HG02571 (cell line): ENCODE data around the gene IGHMBP2.
"Not testable (repeated sequence)": the region's sequence is repeated elsewhere in the genome, so short reads cannot be mapped to it uniquely, and the experiment has no call there.

Experiments used
- ATAC-seq: cut with Tn5 transposase; IDR thresholded peaks from one replicate; pipeline ENCODE4 v1.9.1; 2021; ENCODE audit warnings: mild to moderate bottlenecking, moderate library complexity; ENCODE audit not compliant: unreplicated experiment

IGHMBP2 gene

DNA sequence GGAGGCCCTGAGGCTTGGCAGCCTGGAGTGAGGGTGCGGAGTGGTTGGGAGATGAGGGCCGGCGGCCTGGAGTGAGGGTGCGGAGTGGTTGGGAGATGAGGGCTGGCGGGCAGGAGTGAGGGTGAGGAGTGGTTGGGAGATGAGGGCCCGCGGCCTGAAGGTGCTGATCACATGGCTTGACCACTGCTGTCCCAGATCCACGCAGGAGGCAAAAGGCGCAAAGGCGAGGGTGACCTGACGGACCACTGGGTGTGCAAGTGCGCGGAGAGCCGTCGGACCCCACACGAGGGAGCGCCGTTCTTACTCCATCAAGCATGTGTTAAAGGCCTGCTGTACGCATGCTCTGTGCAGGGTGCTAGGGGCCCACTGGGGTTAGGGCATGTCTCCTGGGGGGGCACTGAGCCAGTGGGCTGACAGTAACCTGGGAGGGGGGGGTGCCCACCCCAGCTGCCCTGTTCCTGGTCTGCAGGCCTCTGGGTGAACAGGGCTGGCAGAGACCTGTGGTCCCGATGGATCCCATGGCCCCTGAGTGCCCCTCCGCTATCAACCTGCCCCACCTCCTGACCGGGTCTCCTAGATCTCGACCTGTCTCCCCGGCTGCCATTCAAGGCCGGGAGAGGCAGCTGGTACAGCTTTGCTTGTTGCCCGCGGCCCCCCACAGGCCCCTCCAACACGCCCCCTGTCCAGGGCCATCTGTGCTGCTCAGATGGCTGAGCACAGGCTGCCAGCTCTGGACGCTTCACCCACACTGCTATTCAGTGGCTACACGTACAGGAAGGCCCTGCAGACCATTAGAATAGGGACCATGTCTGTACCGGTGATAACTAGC, 56.0 kb downstream of the IGHMBP2 start:
- no peak for ATAC-seq

DNA sequence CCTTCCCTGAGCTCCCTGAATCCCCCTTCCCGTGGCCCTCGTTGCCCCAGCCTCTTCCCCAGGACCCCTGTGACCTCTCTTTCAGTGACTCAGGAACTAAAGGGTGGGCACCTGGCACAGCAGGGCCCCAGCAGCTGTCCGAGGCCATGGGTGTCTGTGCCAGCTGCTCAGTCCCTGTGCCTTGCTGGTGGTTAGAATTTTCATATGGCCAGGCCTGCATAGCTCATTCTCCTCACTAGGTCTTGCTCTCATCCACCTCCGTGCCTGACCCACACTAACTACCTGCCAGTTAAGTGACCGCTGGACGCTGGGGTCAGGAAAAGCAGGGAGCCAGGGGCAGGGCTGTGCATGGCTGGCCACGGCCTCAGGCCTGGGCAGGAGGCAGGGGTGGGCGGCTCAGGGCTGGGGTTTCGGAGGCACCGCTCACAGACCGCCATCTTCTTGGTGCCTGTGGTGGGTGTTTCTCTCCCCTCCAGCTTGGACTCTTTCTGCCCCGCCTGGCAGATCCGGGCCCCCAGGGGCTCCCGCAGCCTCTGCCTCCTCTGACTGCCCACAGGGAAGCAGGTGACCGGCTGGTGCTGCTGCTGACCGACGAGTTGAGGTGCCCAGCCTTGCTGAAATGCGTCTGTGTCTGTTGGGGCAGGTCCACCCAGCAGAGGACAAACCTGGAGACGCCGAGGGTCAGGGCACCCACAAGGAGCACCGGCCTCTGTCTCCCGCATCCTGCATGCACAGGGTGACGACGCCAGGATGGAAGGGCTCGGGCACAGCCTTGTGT, 56.8 kb downstream of the IGHMBP2 start:
- ATAC-seq = no peak

DNA sequence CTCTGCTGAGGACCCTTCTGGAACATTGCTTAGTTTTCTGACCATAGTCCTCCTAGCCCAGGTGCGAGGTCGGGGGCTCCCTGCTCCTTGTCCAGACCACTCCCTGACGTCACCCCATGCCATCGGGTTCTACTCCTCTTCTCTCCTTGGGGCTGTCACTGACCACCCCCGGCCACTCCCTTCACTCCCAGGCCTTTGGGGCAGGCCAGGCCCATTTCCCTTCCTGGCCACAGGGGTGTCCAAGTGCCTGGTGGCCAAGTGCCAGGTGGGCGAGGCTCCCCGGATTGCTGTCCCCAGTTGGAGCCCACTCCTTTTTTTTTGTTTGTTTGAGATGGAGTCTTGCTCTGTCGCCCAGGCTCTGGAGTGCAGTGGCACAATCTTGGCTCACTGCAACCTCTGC, 57.6 kb downstream of the IGHMBP2 start:
- no peak for ATAC-seq

DNA sequence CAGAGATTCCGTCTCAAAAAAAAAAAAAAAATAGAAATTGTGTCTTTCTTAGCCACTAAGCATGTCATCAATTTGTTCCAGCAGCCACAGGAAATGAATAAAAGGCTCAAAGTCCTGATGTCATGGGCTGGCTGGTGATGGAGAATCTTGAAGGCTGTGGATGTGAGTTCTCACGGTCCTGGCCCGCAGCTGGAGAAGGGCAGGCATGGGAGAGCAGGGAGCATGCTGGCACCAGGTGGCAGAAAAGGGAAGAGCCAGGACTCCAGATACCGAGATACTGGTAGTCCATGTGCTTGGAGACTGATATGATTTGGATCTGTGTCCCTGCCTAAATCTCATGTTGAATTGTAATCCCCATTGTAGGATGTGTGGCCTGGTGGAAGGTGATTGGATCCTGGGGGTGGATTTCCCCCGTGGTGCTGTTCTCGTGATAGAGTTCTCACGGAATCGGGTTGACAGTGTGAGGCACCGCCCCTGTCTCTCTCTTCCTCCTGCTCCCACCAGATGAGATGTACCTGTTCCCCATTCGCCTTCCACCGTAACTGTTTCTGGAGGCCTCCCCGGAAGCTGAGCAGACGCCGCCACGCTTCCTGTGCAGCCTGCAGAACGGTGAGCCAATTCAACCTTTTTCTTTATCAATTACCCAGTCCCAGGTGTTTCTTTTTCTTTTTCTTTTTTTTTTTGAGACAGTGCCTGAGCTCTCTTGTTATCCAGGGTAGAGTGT, 59.0 kb downstream of the IGHMBP2 start:
- ATAC-seq = no peak

DNA sequence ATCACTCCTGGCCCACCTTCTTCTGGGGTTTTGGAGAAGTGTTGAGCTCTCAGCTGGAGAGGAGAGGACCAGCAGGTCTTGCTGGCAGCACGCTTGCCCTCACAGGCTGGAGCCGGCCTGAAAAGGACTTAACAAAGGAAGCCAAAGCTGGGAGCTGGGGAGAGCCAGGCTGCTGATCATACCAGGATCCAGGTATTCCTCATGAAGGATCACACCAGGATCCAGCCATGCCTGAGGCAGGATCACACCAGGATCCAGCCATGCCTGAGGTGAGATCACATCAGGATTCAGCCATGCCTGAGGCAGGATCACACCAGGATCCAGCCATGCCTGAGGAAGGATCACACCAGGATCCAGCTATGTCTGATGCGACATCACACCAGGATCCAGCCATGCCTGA, 60.1 kb downstream of the IGHMBP2 start:
- ATAC-seq = no peak

DNA sequence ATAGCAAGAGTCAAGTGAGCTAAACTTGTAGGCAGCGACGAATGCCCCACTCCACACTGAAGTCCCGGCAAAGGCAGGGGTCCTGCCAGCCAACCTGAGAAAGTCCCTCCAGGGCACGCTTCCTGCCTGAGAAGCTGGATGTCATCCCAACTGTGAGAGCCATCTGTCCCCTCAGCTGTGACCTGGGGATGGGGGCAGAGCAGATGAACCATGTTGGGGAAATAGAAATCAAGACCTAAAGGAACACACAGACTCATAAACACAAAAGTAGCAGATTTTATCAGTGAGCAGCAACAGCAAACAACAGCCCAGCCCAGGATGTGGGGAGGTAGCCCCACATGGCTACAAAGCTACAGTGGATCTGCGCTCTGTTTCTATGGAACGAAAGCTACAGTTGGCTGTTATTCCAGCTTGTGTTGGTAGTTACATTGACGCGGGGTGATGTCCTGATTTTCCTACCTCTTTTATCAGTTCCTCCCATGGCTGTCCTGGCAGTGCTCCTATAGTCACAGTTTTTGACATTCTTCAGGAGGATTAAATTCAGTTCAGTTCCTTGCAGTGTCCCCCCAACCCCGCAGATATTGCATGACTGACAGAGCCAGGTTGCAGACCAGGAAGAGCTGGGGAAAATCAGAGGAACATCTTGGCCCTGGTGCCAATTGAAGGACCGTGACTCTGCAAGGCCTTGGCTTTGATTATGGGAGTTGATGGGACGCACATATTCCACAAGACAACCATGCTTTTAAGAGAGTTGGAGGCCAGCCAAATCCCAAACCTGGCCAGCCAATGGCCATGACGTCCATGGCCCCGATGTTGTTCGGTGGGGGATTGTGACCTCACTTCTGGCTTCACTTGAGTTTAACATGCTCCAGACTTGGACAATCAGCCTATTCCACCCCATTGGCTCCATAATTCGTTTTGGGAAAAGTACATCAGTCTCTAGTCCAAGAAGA, 62.5 kb downstream of the IGHMBP2 start:
- no peak for ATAC-seq

DNA sequence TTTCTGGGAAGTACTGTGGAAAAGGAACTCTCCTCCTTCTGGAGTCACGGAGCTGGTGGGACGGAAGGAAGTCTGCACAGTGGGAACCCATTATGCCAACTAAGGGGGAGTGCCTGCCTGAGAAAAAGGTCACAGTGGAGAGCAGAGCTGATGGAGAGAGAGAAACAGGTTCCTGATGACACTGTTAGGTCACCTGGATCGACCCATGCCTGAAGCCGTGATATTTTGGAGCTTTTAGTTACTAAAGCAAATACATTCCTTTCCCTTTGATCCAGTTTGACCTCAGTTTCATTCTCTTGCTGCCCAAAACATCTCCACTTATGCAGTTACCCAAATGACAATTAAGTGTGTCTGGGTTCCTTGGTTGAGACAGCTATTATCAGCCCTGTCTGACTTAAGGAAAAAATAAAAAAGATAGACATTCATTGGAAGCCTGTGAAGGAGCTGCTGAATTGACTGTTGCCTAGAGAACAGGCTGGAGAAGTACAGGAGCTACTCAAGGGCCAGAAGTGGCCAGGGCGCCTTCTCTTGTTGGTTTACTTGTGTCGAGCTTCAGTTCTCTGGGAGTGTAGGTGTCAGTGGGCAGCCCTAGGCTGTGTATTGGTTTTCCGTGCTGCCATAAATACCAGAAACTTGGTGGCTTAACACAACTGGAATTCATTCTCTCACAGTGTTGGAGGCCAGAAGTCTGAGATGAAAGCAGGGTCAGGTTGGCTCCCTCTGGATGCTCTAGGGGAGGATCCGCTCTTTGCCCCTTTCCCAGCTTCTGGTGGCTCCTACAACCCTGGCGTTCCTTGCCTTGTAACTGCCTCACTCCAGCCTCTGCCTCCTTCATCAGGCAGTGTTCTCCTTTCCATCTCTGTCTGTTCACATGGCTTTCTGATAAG, 63.4 kb downstream of the IGHMBP2 start:
- ATAC-seq = no peak

DNA sequence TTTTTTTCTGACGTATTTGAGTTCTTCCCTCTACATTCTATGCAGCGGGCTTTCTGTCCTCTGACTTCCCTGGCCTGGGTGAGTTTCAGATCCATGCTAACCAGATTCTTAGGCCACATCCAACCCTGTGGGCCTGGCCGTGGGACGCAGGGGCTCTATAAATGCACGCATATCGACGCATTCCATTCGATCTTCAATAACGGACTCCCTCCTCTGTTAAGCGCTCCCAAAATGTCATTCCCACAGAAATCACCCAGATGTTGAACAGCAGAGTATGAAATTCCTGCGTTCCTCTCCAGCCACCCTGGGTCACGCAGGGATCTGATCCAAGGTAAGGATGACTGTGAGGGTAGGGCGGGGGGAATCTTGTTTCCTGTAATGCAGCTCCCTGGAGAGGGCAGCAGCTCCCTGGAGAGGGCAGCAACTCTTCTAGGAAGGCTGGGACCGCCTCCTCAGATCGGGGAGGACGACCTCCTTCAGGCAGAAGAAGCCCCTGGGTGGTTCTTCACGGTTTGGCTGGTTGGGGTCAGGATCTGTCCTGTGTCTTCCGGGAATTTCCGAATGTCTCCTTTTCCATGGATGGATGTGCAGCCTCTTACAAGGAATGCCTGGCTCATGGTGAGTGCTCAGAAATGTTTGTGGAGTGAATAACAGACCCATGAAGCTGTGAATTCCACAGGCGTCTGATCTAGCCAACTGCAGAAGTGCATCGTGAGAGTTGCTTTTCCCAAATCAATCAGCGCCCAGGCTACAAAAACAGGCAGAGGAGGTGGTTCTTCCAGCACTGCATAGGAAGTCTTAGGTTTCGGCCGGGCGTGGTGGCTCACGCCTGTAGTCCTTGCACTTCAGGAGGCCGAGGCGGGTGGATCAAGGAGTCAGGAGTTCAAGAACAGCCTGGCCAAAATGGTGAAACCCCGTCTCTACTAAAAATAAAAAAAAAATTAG, 64.9 kb downstream of the IGHMBP2 start:
- no peak for ATAC-seq

DNA sequence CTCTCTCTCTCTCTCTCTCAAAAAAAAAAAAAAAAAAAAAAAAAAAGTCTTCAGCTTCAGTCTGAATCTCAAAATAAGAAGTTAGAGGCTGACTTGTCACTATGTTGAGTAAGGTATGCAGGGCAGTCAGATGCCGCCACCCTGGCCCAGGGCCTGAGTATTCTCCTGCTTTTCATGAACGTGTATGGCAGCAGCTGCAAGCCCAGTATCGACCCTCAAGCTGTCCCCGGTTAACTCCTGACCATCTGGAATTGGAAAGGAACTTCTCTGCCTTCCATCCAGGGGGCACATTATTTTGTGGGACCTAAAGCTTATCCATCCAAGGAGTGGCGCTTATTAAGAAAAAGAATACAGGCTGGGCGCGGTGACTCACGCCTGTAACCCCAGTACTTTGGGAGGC, 65.7 kb downstream of the IGHMBP2 start:
- no peak for ATAC-seq

DNA sequence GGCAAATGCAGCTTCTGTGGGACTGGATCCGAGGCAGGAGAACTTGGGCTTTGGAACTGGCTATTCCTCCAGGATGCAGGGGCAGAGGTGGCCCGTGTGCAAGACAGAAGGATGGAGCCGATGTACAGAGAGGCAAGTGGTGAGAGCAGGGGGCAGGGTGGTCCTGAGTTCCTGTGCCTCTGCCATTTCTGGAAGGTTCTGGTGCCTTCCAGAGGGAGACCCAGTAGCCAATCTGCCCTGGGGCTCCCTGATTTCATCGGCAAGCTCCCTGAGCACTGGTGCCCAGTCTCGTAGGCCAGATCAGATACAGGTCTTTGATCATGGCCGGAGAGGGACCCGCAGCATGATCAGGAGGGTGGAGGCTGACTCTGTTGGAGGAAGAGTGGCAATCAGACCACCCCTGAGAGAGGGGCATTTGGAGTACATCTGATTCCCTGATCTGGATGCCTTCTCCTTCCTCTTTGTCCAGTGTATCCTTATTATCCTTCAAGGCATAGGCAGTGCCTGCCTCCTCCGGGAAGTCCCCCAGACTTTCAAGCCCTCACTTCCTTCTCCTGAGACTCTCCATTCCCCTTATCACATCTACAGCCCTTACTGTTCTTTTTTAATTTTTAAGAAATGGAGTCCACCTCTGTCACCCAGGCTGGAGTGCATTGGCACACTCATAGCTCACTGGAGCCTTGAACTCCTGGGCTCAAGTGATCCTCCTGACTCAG, 67.4 kb downstream of the IGHMBP2 start:
- no peak for ATAC-seq

DNA sequence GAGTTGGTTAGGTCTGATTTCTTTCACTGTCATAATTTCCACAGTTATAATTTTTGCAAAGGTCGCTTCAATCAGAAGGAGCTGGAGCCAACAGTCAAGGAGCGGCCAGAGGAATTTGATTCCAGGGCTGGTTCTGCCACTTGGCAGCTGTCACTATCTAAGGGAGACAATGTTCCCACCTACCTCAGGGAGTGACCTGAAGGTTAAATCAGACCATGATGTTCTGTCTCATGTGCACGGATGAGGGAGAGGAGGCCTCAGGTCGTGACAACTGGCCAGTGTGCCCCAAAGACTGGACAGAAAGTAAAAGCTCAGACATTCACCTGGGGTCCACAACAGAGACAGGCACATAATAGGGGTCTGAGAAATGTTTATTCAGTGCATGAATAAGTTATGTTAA, 69.5 kb downstream of the IGHMBP2 start:
- no peak for ATAC-seq

DNA sequence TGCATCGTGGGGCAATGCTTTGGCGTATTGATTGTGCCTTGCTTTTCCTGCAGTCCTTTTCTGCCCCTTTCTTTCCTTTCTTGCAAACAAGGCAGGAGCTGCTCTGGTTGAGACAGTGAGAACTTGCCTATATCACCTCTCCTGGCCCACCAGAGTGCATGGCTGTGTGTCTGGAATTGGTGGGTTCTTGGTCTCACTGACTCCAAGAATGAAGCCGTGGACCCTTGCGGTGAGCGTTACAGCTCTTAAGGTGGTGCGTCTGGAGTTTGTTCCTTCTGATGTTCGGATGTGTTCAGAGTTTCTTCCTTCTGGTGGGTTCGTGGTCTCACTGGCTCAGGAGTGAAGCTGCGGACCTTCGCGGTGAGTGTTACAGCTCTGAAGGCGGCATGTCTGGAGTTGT, 70.0 kb downstream of the IGHMBP2 start:
- ATAC-seq = not testable (repeated sequence)

DNA sequence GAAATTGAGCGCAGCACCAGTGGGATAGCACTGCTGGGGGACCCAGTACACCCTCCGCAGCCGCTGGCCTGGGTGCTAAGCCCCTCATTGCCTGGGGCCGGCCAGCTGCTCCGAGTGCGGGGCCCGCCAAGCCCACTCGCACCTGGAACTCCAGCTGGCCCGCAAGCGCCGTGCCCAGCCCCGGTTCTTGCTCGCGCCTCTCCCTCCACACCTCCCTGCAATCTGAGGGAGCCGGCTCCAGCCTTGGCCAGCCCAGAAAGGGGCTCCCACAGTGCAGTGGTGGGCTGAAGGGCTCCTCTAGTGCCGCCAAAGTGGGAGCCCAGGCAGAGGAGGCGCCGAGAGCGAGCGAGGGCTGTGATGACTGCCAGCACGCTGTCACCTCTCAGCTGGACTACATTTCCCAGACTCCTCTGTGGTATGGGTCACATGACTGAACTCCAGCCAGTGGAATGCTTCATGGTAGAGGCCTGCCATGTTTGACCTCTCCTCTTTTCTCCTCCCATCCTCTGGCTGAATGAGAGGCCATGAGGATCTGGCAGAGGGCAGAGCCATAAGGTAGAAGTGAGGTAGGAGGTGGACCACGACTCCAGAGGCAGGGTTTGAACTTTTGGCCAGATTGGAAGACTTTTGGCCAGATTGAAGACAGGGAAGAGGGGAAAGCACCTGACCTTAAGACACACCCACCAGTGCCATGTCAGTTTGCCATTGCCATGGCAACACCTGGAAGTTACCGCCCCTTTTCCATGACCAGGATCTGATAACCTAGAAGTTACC, 70.9 kb downstream of the IGHMBP2 start:
- ATAC-seq = no peak

DNA sequence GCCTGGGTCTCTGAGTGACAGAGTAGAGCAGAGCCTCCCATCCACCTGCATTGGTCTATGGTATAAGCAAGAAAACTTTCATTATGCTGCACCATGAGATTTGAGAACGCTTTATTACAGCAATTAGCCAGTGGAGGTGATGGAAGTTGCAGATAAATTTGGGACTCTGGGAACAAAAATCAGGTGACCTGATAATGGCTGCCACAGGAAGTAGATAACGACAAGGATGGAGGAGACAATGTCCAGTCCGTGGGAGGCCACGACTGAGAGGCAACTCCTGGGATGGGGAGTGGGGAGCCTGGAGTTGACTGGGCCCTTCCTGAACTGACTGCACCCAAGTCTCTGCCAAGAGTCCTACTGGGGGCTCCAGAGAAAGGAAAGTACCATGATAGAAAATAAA, 72.4 kb downstream of the IGHMBP2 start:
- ATAC-seq = no peak

DNA sequence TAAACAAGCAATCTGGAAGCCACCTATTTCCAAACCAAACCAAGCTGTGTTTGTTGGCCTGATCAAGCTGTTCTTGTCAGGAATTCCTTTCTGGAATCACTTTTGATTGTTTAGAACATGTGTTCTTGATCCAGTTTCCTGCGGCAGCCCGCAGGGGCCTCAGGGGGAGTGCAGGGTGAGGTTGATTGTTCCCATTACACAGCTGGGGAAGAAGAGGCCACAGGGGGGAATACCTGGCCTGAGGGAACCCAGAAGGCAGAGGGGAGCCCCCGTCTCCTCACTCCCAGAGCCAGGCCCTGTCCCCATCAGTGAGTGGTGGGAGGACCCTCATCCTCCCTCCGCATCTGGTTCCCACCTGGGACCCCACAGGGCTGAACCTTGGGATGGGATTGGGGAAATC, 72.9 kb downstream of the IGHMBP2 start:
- ATAC-seq = no peak

DNA sequence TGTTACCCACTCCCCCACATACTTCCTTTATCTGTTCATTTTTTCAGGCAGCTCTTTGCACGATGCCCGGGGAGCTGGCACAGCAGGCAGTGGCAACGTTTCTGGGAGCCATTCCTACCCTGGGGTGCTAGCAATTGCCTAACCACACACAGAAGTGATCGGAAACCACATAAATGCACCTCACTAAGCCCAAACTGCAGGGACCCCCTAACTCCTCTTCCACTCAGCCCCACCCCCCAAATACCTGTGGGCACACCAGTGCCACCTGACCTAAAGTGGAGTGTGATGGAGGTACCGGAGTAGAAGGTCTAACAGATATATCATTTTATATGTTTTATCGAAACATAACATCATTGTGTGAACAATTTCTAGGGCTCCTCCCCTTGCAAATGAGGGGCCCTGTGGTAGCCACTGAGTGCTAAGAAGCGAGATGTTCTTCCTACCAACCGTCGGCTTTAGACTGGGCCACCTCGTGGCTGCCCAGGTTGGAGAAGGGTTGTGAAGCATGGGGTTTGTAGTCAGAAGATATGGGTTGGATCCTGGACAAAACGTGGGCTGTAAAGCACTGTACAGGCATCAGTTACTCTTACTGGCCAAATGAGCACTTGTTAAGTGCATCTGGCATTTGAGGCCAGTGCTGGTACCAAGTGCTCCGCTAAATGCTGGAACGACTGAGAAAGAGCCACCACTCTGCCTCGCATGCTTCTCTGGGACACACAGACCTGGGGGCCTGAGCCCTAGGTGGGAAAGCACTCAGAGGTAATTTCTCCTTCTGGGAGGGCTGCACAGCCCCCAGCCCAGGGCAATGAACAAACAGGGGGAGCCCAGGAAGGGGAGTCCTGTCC, 74.3 kb downstream of the IGHMBP2 start:
- ATAC-seq = no peak
